K562 (cell line): ENCODE measurements around the gene ENTR1. TPM values are rescaled to one million over a fixed set of nuclear protein-coding genes. Genes with fewer than 3 reads are reported as not detected.
A peak's percentile ranks its signal among the peaks of the same experiment; 100 is the strongest.

Experiments used
- BCL6 ChIP-seq: fragments of 250-450 bp; sonication (Bioruptor Pico); IDR thresholded peaks from 2 replicates; pipeline ENCODE4 v1.4.0; 2020
- KAT2B ChIP-seq: IDR thresholded peaks from one replicate; pipeline ENCODE4 v1.6.1; 2012; ENCODE audit warnings: low read depth, mild to moderate bottlenecking, control low read depth, inconsistent platforms, low read length, moderate library complexity
- NFRKB ChIP-seq: fragments of 450-650 bp; IDR thresholded peaks from 2 replicates; pipeline ENCODE4 v1.6.1; 2016; ENCODE audit warnings: low read depth
- RAD21 ChIP-seq, 2 experiments: fragments of 250-450 bp in 1 of 2; fragments of 450-650 bp in 1 of 2; sonication (Bioruptor Pico) in 1 of 2; formaldehyde crosslinking in 1 of 2; IDR thresholded peaks in 1 of 2; conservative IDR thresholded peaks in 1 of 2; 2 replicates each; pipeline versions ENCODE4 v1.4.0 to v1.8.0; 2020 to 2022; ENCODE audit warnings: mild to moderate bottlenecking in 2 of 2, moderate library complexity in 1 of 2
- SIRT6 ChIP-seq: IDR thresholded peaks from one replicate; pipeline ENCODE4 v1.6.1; 2012; ENCODE audit warnings: low read depth, mild to moderate bottlenecking, control low read depth, inconsistent platforms, low read length, moderate library complexity
- SMAD4 ChIP-seq: fragments of 250-450 bp; sonication (Bioruptor Pico); conservative IDR thresholded peaks from 2 replicates; pipeline ENCODE4 v1.8.0; 2021; ENCODE audit warnings: inconsistent platforms, mild to moderate bottlenecking, moderate library complexity
- SREBF2 ChIP-seq: sonication (generic); formaldehyde crosslinking; IDR thresholded peaks from 2 replicates; pipeline ENCODE4 v1.4.0; 2020; ENCODE audit warnings: mild to moderate bottlenecking, missing genetic modification reagents
- ZNF124 ChIP-seq: sonication (generic); formaldehyde crosslinking; IDR thresholded peaks from 2 replicates; pipeline ENCODE4 v1.8.1; 2022; ENCODE audit warnings: missing genetic modification reagents
- ZNF444 ChIP-seq: fragments of 250-450 bp; sonication (Bioruptor Pico); IDR thresholded peaks from 2 replicates; pipeline ENCODE4 v1.4.0; 2020; ENCODE audit warnings: mild to moderate bottlenecking, moderate library complexity
- polyA plus RNA-seq, 8 experiments: library from polyadenylated mRNA; depleted of rRNA in 4 of 8; stranded (reverse) in 5 of 8; unstranded in 3 of 8; fragments of >200 nt; fragmentation: Nextera tagmentation in 2 of 8; fragmentation: Illumina TruSeq in 1 of 8; extraction: Ambion mirVana in 2 of 8; extraction: Trizol in 1 of 8; gene quantifications; 2 replicates each; pipeline versions ENCODE4 v1.2.1 to v1.2.3, GENCODE V29; 2011 to 2014; ENCODE audit warnings: inconsistent platforms in 1 of 8, missing spikeins in 1 of 8
- total RNA-seq, 7 experiments: library from RNA; depleted of rRNA in 6 of 7; stranded (reverse); fragments of >200 nt in 6 of 7; fragmentation: Illumina TruSeq in 2 of 7; extraction: Trizol in 2 of 7; gene quantifications; 2 replicates each; pipeline versions ENCODE4 v1.2.1 to v1.2.3, GENCODE V29; 2011 to 2021; ENCODE audit warnings: low replicate concordance in 1 of 7
- TF ChIP-seq, protein P1 (sequence below): sonication (generic); formaldehyde crosslinking; IDR thresholded peaks from 2 replicates; pipeline ENCODE4 v1.8.1; 2023; ENCODE audit warnings: mild to moderate bottlenecking, missing genetic modification reagents
- TF ChIP-seq, protein P2 (sequence below): fragments of 450-650 bp; IDR thresholded peaks from 2 replicates; pipeline ENCODE4 v1.6.1; 2016; ENCODE audit warnings: borderline replicate concordance
- TF ChIP-seq, protein P3 (sequence below): fragments of 250-450 bp; sonication (Bioruptor Pico); IDR thresholded peaks from 2 replicates; pipeline ENCODE4 v1.8.0; 2021; ENCODE audit warnings: mild to moderate bottlenecking, moderate library complexity
- TF ChIP-seq, protein P4 (sequence below), 3 experiments: fragments of 200-800 bp in 1 of 3; sonication (Bioruptor generic) in 1 of 3; sonication (generic) in 1 of 3; formaldehyde crosslinking in 1 of 3; IDR thresholded peaks; 2 replicates each; pipeline versions ENCODE4 v1.6.1 to v1.8.0; 2016 to 2022; ENCODE audit warnings: mild to moderate bottlenecking in 2 of 3, missing compliant biosample characterization in 2 of 3, missing genetic modification characterization in 2 of 3, missing genetic modification reagents in 1 of 3

The ENTR1 gene
- total and polyA plus RNA-seq, 9 of the 15 experiments (the other 6 are each of a cell fraction or from before 2014, with no cell fraction given): 6.7 to 106 (median 72.6) TPM

DNA sequence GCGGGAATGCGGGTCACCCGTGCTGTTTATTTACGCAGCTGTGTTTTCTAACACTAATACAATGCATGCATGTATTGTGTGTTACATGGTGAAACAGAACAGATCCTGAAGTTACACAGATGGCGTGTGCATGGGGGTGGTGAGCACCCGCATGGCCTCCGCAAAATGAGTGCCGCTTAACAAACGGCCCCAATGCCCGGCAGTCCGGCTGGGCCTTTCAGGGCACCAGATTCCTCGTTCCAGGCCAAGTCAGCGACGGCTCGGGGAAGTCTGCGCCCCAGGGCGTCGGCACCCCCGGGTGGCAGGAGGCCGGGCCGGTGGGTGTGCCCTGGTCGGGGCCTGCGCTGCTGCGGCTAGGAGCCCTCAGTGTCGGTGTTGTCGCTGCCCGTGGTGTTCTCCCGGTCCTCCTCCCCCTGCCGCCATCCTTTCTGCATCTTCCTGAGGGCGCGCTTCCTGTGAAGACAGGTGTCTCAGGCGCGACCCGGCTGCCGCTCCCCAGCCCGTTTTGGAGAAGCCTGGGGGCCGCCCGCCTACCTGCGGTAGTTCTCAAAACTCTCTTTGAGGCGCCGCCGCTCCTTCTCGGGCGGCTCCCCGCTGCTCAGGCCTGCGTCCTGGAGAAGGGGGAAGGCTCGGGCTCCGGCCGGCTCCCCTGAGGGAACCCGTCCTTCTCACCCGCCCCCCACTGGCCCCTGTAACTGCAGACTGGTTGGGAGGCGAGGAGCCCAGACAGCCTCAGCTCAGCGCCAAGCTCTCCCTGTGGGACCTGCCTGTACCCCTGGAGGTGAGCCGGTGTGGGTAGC is 46.3 kb downstream of the ENTR1 start (continued):
- TF ChIP-seq, protein P1, sequence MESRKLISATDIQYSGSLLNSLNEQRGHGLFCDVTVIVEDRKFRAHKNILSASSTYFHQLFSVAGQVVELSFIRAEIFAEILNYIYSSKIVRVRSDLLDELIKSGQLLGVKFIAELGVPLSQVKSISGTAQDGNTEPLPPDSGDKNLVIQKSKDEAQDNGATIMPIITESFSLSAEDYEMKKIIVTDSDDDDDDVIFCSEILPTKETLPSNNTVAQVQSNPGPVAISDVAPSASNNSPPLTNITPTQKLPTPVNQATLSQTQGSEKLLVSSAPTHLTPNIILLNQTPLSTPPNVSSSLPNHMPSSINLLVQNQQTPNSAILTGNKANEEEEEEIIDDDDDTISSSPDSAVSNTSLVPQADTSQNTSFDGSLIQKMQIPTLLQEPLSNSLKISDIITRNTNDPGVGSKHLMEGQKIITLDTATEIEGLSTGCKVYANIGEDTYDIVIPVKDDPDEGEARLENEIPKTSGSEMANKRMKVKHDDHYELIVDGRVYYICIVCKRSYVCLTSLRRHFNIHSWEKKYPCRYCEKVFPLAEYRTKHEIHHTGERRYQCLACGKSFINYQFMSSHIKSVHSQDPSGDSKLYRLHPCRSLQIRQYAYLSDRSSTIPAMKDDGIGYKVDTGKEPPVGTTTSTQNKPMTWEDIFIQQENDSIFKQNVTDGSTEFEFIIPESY (CRISPR knock-in tag): peak; percentile 69
- TF ChIP-seq ZNF444 (CRISPR knock-in tag) (no peak), SMAD4 (CRISPR knock-in tag) (0 out of 2 replicates have a peak, but pooled peaks have one; percentile 48), KAT2B (no peak), SIRT6 (no peak), SREBF2 (CRISPR knock-in tag) (no peak), NFRKB (no peak), BCL6 (no peak), ZNF124 (CRISPR knock-in tag) (no peak), RAD21 (CRISPR knock-in tag; conservative IDR thresholded peaks at IDR 0.05 in 1 of 2, IDR thresholded peaks at IDR 0.05 in 1 of 2) (no peak)
- TF ChIP-seq, protein P2, sequence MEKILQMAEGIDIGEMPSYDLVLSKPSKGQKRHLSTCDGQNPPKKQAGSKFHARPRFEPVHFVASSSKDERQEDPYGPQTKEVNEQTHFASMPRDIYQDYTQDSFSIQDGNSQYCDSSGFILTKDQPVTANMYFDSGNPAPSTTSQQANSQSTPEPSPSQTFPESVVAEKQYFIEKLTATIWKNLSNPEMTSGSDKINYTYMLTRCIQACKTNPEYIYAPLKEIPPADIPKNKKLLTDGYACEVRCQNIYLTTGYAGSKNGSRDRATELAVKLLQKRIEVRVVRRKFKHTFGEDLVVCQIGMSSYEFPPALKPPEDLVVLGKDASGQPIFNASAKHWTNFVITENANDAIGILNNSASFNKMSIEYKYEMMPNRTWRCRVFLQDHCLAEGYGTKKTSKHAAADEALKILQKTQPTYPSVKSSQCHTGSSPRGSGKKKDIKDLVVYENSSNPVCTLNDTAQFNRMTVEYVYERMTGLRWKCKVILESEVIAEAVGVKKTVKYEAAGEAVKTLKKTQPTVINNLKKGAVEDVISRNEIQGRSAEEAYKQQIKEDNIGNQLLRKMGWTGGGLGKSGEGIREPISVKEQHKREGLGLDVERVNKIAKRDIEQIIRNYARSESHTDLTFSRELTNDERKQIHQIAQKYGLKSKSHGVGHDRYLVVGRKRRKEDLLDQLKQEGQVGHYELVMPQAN: no peak
- TF ChIP-seq, protein P3, sequence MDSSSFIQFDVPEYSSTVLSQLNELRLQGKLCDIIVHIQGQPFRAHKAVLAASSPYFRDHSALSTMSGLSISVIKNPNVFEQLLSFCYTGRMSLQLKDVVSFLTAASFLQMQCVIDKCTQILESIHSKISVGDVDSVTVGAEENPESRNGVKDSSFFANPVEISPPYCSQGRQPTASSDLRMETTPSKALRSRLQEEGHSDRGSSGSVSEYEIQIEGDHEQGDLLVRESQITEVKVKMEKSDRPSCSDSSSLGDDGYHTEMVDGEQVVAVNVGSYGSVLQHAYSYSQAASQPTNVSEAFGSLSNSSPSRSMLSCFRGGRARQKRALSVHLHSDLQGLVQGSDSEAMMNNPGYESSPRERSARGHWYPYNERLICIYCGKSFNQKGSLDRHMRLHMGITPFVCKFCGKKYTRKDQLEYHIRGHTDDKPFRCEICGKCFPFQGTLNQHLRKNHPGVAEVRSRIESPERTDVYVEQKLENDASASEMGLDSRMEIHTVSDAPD (CRISPR knock-in tag): no peak
- TF ChIP-seq, protein P4, sequence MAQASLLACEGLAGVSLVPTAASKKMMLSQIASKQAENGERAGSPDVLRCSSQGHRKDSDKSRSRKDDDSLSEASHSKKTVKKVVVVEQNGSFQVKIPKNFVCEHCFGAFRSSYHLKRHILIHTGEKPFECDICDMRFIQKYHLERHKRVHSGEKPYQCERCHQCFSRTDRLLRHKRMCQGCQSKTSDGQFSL (CRISPR knock-in tag; IDR thresholded peaks at IDR 0.05): no peak
- TF ChIP-seq, protein P4 (tag; IDR thresholded peaks at IDR 0.05): no peak
